ENCODE measurements around the gene RGL2. TPM values are rescaled to one million over a fixed set of nuclear protein-coding genes. Genes with fewer than 3 reads are reported as not detected.

The RGL2 gene
- total and polyA plus RNA-seq, 2 of the 13 experiments (the other 11 are each of a cell fraction or from before 2014, with no cell fraction given): 22.9 to 47.4 TPM

DNA sequence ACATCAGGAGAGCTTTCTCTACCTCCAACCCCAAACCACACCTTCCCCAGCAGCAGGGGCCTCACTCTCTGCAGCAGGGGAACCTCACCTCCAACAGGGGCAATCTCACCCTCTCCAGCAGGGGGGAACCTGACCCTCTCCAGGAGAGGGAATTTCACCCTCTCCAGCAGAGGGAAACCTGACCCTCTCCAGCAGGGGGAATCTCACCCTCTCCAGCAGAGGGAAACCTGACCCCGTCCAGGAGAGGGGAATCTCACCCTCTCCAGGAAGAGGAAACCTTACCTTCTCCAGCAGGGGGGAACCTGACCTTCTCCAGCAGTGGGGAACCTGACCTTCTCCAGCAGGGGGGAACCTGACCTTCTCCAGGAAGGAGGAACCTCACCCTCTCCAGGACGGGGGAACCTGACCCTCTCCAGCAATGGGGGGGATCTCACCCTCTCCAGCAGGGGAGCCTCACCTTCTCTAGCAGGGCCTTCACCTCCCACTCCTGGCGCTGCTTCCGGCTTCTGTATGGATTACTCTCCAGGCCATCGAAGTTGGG is 18.7 kb downstream of the RGL2 start (continued):
- TF ChIP-seq, protein P1, sequence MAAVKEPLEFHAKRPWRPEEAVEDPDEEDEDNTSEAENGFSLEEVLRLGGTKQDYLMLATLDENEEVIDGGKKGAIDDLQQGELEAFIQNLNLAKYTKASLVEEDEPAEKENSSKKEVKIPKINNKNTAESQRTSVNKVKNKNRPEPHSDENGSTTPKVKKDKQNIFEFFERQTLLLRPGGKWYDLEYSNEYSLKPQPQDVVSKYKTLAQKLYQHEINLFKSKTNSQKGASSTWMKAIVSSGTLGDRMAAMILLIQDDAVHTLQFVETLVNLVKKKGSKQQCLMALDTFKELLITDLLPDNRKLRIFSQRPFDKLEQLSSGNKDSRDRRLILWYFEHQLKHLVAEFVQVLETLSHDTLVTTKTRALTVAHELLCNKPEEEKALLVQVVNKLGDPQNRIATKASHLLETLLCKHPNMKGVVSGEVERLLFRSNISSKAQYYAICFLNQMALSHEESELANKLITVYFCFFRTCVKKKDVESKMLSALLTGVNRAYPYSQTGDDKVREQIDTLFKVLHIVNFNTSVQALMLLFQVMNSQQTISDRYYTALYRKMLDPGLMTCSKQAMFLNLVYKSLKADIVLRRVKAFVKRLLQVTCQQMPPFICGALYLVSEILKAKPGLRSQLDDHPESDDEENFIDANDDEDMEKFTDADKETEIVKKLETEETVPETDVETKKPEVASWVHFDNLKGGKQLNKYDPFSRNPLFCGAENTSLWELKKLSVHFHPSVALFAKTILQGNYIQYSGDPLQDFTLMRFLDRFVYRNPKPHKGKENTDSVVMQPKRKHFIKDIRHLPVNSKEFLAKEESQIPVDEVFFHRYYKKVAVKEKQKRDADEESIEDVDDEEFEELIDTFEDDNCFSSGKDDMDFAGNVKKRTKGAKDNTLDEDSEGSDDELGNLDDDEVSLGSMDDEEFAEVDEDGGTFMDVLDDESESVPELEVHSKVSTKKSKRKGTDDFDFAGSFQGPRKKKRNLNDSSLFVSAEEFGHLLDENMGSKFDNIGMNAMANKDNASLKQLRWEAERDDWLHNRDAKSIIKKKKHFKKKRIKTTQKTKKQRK (IDR thresholded peaks at IDR 0.05; ENCODE audit: low read length): no peak
- TF ChIP-seq NFE2 (CRISPR knock-in tag; IDR thresholded peaks at IDR 0.05) (no peak), GATAD1 (CRISPR knock-in tag; IDR thresholded peaks at IDR 0.05) (peak; percentile 62), ERF (CRISPR knock-in tag; IDR thresholded peaks at IDR 0.05) (peak; percentile 29; the same call in 1 of the 2 replicates)
- TF ChIP-seq, protein P2, sequence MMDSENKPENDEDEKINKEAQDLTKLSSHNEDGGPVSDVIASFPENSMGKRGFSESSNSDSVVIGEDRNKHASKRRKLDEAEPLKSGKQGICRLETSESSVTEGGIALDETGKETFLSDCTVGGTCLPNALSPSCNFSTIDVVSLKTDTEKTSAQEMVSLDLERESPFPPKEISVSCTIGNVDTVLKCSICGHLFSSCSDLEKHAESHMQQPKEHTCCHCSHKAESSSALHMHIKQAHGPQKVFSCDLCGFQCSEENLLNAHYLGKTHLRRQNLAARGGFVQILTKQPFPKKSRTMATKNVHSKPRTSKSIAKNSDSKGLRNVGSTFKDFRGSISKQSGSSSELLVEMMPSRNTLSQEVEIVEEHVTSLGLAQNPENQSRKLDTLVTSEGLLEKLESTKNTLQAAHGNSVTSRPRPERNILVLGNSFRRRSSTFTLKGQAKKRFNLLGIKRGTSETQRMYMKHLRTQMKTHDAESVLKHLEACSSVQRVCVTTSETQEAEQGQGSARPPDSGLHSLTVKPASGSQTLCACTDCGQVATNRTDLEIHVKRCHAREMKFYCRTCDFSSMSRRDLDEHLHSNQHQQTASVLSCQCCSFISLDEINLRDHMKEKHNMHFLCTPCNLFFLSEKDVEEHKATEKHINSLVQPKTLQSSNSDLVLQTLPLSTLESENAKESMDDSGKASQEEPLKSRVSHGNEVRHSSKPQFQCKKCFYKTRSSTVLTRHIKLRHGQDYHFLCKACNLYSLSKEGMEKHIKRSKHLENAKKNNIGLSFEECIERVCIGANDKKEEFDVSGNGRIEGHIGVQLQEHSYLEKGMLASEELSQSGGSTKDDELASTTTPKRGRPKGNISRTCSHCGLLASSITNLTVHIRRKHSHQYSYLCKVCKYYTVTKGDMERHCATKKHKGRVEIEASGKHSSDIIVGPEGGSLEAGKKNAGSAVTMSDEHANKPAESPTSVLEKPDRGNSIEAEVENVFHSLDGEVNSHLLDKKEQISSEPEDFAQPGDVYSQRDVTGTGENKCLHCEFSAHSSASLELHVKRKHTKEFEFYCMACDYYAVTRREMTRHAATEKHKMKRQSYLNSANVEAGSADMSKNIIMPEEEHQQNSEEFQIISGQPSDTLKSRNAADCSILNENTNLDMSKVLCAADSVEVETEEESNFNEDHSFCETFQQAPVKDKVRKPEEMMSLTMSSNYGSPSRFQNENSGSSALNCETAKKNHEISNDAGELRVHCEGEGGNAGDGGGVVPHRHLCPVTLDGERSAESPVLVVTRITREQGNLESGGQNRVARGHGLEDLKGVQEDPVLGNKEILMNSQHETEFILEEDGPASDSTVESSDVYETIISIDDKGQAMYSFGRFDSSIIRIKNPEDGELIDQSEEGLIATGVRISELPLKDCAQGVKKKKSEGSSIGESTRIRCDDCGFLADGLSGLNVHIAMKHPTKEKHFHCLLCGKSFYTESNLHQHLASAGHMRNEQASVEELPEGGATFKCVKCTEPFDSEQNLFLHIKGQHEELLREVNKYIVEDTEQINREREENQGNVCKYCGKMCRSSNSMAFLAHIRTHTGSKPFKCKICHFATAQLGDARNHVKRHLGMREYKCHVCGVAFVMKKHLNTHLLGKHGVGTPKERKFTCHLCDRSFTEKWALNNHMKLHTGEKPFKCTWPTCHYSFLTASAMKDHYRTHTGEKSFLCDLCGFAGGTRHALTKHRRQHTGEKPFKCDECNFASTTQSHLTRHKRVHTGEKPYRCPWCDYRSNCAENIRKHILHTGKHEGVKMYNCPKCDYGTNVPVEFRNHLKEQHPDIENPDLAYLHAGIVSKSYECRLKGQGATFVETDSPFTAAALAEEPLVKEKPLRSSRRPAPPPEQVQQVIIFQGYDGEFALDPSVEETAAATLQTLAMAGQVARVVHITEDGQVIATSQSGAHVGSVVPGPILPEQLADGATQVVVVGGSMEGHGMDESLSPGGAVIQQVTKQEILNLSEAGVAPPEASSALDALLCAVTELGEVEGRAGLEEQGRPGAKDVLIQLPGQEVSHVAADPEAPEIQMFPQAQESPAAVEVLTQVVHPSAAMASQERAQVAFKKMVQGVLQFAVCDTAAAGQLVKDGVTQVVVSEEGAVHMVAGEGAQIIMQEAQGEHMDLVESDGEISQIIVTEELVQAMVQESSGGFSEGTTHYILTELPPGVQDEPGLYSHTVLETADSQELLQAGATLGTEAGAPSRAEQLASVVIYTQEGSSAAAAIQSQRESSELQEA (CRISPR knock-in tag; IDR thresholded peaks at IDR 0.05; ENCODE audit: not compliant biosample characterization): no peak
- TF ChIP-seq, protein P3, sequence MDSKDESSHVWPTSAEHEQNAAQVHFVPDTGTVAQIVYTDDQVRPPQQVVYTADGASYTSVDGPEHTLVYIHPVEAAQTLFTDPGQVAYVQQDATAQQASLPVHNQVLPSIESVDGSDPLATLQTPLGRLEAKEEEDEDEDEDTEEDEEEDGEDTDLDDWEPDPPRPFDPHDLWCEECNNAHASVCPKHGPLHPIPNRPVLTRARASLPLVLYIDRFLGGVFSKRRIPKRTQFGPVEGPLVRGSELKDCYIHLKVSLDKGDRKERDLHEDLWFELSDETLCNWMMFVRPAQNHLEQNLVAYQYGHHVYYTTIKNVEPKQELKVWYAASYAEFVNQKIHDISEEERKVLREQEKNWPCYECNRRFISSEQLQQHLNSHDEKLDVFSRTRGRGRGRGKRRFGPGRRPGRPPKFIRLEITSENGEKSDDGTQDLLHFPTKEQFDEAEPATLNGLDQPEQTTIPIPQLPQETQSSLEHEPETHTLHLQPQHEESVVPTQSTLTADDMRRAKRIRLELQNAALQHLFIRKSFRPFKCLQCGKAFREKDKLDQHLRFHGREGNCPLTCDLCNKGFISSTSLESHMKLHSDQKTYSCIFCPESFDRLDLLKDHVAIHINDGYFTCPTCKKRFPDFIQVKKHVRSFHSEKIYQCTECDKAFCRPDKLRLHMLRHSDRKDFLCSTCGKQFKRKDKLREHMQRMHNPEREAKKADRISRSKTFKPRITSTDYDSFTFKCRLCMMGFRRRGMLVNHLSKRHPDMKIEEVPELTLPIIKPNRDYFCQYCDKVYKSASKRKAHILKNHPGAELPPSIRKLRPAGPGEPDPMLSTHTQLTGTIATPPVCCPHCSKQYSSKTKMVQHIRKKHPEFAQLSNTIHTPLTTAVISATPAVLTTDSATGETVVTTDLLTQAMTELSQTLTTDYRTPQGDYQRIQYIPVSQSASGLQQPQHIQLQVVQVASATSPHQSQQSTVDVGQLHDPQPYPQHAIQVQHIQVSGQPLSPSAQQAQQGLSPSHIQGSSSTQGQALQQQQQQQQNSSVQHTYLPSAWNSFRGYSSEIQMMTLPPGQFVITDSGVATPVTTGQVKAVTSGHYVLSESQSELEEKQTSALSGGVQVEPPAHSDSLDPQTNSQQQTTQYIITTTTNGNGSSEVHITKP (CRISPR knock-in tag; IDR thresholded peaks at IDR 0.05; ENCODE audit: low read depth): peak; percentile 84; the same call in 1 of the 2 replicates

Measured in HepG2 (cell line).